GM21367 (cell line): ENCODE data around the gene IRGC.

Experiments used
- ATAC-seq: cut with Tn5 transposase; IDR thresholded peaks from one replicate; pipeline ENCODE4 v1.9.1; 2021; ENCODE audit not compliant: unreplicated experiment

The IRGC gene

DNA sequence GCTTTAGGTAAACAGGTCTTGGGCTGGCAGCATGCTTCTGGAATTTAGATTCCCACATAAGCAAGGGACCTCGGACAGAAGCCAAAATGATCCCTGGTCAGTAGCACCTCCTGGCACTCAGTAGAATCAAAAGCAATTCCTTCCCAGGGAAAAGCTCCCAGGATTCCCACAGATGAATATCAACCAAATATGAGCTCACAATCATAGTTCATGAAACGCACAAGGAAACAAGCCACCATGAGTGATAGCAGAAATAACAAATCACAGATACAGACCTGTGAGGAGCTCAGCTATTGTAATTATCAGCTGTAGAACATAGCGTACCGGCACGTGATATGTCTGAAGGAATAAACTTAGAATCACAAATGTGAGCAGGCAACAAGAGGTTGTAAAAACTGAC lies 24.1 kb upstream of the IRGC start:
- ATAC-seq = no peak

DNA sequence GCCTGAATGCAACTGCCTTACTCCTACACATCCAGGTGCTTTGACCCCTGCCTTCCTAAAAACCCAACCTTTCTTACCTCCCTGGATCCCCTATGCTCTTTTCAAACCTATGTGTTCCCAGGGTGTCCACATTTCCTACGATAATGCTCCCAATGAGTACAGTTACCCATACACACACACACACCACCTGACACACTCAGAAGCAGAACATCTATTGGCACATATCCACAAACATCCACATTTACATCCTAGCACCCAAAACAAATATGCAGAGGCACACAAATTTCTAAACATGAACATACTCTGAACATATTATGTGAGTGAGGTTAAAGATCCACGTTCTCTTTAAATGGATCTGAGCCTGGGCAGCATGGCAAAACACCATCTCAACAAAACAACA lies 23.5 kb upstream of the IRGC start:
- ATAC-seq = no peak

DNA sequence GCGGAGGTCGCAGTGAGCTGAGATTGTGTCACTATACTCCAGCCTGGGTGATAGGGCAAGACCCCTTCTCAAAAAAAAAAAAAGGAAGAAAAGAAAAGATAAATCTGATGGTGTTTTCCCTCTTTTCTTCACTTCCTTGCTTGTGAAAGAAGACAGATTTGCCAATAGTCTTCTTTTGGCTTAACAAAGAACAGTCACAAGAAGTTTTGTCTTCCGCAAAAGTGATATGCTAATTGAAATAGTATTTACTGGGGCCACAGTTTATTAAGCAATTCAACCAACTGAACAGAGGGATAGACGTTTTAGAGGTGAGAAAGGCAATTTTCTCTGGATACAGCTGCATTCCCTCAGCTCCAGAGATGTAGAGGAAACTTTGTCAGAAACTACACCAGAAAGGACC lies 23.0 kb upstream of the IRGC start:
- no peak for ATAC-seq

DNA sequence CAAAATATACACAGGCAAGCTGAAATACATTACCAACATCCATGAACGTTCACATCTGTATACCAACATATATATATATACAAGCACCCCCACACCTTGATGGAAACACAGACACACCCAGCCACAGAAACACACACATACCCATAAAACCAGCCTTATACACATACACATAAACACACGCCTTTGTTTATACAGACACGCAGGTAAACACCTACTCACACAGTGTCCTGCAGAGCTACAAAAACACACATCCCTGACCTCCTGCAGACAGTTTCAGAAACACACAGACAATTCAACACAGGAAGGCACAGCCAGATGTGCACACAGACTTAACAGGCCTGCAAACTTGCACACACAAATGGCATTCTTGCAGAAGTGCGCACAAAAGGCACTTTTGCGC lies 21.3 kb upstream of the IRGC start:
- no peak for ATAC-seq

DNA sequence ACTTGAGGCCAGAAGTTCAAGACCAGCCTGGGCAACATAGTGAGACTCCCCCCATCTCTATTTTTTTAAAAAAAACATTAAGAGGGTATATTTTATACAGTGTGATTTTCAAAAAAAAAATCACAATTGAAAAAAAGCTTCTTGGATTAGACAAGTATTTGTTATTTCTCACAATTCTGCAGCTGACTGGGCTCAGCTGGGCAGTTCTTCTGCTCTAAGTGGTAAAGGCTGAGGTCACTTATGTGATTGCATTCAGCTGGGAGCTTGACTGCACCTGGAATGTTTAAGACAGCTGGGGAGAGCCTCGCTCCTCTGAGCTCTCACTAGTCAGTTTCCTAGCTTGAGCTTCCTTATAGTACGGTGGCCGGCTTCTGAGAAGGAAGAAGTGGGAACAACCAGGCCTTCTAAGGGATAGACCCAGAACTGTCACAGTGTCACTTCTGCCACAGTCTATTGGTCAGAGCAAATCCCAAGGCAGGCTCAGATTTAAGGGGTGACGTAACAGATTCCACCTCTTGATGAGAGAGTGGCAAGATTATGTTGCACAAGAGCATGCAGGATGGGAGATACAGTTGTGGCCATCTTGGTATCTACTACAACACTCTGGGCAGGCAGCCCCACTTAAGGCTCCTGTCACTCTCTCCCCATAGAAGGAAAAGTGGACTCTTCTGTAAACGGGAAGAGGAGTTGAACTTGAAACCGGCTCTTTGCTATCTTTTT lies 19.7 kb upstream of the IRGC start:
- no peak for ATAC-seq

DNA sequence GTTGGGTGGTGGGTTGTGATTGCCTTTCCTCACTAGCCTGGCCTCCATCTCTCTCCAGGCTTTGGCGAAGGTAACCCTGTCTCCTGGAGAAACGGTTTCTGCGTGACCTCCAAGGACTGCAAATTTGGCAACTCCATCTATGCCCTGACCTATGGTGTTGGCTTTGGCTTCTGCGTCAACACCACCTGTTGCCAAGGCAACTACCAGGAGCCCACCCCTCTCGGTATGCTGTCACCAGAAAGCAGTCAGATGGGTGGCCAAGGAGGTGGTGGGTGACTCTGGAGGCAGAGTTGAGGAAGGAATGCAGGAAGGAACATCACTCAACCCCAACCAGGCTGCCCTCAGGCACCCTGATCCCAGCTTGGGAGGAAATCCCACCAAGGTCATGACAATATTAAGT lies 18.6 kb upstream of the IRGC start:
- ATAC-seq = no peak

DNA sequence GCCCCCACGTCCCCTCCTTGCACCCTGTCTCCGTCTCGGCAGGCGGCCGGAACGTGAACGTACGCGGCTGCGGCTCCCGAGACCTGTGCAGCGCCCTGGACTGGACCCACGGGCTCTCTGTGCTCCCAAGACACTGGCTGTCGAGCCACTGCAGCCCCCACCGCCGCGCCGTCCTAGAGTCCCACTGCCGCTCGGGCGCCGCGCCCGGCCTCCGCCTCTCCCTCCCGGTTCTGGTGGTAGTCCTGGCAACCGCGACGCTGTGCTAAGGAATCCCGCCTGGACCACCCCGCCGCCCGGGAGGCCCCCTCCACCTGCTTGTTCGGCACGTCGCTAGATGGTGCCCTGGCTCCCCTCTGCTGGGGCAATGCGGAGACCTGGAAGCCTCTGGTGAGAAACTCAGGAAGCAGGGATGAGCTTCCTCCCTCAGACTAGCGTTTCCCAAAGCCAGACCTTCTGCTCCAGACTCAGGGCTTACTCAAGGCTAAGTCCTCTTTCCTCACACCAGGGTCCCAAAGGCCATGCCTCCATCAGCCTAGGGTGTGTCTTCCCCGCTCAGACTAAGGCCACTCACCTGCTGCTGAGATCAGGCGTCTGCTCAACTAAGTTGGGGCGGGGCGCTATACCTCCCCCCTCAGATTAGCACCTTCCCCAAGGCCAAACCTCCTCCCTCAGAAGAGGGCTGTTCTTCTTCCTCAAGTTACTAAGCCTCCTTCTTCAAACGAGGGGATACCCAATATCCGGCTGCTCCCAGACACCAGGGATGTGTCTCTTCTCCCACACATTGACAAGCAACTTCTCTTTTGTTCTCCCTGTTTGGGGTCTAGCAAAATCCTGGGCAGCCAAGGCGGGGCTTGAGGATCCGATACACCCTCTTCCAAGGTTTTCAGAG lies 16.1 kb upstream of the IRGC start:
- ATAC-seq = no peak

DNA sequence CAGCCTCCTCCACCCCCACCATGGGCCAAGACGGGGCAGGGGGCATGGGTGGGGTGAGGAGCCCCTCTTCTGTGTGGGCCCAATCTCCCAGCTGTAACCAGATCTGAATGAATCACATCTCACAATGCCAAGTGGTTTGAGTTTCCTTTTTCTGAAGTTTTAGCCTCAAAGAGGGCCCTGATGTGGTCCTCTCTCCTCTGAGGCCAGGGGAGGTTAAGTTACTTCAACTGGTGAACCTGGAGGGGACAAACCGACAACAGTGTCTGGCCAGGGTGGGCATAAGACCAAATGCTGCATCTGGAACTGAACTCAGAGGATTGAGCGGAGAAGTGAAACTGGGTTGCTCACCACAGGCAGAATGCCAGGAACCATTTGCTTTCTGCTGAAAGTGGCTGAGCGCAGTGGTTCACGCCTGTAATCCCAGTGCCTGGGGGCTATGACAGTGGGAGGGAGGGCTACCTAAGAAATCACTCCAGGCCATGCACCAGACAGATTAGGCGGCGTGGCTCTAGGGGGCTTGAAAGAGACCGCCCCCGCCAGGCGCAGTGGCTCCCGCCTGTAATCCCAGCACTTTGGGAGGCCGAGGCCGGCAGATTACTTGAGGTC lies 15.4 kb upstream of the IRGC start:
- no peak for ATAC-seq

DNA sequence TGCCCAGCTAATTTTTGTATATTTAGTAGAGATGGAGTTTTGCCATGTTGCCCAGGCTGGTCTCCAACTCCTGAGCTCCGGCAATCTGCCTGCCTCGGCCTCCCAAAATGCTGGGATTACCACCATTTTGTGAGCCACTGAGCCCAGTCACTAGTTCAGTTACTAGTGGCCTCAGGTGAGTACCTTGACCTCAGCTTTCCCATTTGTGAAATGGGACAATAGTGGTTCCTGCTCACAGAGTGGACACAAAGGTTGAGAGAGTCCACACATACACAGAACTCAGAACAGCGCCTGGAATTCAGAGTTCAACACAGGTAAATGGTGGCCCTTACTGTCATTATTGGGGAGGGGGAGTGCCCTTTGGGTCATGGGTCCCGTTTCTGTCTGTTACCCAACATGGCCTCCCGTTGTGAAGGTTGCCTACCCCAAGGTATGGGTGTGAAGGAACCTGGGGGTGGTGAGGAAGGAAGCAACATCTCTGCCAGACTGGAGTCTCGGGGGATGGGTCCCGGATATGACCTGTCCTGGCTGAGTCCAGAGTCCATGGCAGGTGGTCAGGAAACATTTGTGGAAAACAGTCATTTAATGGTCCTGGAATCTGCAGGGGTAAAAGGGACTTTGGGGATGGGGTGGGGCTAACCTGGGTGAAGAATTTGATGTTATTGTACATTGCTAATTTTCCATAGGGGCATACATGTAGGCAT lies 11.7 kb upstream of the IRGC start:
- no peak for ATAC-seq

DNA sequence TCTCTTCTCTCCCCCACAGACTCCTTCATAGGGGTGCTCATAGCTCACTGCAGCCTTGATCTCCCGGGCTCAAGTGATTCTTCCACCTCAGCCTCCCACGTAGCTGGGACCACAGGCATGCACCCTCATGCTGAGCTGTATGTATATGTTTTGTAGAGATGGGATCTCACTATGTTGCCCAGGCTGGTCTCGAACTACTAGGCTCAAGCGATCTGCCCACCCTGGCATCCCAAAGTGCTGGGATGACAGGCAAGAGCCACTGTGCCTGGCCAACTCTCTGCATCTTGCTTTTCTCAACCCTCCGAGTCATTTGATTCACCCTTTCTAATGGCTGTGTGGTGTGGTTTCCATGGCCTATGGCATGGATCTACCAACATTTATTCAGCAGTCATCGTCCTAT lies 10.1 kb upstream of the IRGC start:
- no peak for ATAC-seq

DNA sequence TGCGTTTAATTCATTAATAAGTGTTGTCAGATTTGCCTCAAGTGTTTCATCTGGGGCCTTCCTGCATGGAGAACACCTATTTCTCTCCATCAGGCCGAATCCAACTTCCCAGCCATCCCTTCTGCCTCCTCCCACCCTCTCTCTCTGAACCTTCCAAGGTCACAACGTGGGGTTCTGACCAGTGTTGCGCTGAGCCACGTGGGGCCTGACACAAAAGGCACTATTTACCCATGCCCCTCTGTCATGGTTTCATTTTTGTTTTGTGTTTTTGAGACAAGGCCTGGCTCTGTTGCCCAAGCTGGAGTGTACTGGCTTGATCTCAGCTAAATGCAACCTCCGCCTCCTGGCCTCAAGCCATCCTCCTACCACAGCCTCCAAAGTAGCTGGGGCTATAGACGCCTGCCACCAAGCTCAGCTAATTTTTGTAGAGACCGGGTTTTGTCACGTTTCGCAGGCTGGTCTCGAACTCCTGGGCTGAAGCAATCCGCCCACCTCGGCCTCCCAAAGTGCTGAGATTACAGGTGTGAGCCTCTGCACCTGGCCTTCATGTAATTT lies 8.6 kb upstream of the IRGC start:
- ATAC-seq = no peak

DNA sequence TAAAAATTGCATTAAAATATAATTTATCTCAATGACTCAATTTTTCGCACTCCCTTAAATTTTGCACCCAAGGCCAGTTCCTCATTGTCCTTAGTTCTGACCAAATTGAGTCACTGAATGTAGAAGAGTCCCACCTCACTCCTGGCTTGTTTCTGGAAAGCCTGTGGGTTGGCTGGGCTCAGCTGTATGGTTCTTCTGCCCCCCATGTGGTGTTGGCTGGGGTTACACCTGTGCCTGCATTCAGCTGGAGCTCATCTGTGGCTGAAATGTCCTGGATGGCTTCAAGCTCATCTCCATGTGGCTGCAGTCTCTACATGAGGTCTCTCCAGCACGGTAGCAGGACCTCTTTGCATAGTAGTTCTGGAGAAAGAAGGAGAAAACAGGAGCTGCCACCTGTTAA lies 7.2 kb upstream of the IRGC start:
- ATAC-seq = no peak

DNA sequence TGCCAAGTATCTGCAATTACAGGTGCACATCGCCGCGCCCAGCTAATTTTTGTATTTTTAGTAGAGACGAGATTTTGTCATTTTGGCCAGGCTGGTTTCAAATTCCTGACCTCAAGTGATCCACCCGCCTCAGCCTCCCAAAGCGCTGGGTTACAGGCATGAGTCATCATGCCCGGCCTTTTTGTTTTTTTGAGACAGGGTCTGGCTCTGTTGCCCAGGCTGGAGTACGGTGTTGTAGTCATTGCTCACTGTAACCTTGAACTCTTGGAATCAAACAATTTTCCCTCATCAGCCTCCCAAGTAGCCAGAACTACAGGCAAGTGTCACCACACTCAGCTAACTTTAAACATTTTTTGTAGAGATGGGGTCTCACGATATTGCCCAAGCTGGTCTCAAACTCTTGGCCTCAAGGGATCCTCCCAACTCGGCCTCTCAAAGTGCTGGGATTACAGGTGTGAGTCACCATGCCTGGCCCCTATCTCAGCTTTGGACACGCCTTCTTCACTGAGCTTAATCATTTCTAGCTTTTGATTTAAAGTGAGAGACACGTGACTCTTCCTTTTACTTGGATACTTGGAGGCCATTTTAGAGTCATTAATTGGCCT lies 4.0 kb upstream of the IRGC start:
- ATAC-seq = no peak

DNA sequence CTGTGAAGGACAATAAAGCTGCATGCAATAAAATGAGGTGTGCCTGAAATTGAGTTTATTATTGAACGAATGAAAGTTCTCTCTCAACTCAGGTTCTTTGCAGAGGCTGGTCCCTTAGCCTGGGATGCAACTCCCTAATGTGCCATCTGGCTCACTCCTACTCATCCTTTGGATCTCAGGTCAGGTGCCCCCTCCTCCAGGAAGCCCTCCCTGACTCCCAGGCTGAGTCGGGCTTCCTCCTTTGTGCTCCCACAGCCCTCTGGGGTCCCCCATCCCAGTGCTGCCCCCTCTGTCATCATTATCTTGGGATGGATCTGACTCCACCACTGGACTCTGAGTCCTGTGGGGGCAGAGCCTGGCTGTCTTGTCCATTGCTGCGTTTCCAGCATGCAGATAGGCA lies 2.7 kb upstream of the IRGC start:
- ATAC-seq = no peak

DNA sequence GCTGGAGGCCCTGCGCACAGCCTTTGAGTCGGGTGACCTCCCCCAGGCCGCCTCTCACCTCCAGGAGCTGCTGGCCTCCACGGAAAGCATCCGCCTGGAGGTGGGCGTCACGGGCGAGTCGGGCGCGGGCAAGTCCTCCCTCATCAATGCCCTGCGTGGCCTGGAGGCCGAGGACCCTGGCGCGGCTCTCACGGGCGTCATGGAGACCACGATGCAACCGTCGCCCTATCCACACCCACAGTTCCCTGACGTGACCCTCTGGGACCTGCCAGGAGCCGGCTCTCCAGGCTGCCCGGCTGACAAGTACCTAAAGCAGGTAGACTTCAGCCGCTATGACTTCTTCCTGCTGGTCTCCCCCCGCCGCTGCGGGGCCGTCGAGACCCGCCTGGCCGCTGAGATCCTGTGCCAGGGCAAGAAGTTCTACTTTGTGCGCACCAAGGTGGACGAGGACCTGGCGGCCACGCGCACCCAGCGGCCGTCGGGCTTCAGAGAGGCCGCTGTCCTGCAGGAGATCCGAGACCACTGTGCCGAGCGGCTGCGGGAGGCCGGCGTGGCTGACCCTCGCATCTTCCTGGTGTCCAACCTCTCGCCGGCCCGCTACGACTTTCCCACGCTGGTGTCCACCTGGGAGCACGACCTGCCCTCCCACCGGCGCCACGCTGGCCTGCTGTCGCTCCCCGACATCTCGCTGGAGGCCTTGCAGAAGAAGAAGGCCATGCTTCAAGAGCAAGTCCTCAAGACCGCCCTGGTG lies 2.9 kb downstream of the IRGC start:
- ATAC-seq = no peak

DNA sequence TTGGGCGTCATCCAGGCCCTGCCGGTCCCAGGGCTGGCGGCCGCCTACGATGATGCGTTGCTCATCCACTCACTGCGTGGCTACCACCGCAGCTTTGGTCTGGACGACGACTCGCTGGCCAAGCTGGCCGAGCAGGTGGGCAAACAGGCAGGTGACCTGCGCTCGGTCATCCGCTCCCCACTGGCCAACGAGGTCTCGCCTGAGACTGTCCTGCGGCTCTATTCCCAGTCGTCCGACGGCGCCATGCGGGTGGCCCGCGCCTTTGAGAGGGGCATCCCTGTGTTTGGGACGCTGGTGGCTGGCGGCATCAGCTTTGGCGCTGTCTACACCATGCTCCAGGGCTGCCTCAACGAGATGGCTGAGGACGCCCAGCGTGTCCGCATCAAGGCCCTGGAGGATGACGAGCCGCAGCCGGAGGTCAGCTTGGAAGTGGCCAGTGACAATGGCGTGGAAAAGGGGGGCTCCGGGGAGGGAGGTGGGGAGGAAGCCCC lies 3.5 kb downstream of the IRGC start:
- ATAC-seq = no peak

DNA sequence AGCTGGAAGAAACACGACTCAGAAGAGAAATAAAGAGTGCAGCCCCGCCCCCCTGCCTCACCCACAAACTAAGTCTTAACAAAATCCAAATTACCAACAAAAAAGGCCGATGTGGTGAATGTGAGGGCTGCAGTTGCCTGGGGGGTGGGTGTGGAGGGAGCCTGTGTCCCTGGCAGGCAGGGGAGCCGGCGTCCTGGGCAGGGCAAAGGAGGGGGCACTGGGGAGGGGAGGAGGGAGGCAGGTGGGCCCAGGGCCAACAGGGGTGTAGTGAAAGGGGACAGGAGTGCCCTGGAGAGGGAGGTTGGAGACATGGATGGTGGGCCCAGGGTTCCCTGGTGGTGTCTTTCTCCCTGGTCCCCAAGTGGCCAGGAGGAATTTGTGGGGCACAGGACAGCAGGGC lies 4.0 kb downstream of the IRGC start:
- ATAC-seq = no peak

DNA sequence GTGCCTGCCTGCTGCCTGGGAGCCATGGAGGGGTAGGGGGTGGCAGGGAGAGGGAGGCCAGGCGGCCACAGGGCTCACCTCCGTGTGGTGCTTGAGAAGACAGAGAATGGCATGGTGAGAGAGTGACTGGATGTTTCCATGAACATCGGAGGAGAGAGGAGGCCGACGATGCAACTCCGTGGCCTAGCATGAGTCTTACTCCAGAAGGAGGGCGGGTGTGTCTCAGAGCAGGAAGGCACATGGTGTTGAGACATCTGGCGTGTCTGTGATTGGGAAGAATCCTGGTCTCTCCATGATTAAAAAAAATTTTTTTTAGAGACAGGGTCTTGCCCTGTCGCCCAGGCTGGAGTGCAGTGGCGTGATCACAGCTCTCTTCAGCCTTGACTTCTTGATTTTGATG lies 5.1 kb downstream of the IRGC start:
- no peak for ATAC-seq

DNA sequence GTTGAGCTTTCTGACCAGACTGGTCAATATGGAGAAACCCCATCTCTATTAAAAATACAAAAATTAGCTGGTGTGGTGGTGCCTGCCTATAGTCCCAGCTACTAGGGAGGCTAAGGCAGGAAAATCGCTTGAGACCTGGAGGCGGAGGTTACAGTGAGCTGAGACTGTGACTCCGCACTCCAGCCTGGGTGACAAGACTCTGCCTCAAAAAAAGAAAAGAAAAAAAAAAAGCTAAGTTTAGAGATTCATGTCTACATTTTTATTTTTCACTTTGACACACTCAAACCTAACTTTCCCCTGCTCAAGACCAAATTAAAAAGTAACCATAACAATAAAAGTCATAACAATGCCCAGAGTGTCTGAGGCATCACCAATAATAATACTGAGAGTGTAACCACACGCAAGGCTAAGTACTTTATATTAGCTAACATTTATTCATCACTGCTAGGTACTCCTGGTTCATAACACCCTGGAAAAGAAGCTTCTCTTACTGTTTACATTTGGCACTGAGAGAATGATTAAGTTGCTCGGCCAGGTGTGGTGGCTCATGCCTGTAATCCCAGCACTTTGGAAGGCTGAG lies 5.7 kb downstream of the IRGC start:
- no peak for ATAC-seq

DNA sequence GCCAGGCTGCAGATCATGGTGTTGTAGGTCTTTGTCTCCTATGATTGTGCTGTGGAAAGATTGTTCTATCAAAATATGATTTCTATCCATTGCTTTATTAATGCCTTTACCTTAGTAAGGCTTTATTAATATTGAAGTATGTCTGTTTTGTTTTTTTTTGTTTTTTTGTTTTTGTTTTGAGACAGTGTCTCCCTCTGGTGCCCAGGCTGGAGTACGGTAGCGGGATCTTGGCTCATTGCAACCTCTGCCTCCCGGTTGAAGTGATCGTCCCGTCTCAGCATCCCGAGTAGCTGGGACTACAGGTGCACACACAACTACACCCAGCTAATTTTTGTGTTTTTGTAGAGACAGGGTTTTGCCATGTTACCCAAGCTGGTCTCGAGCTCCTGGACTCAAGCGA lies 7.7 kb downstream of the IRGC start:
- no peak for ATAC-seq
